ENCODE results near the gene CAPZB. TPM values are rescaled to one million over a fixed set of nuclear protein-coding genes. Genes with fewer than 3 reads are reported as not detected.

Gene CAPZB
- total and polyA plus RNA-seq, 2 experiments from 2014 or later = 86.2 to 278 TPM

DNA sequence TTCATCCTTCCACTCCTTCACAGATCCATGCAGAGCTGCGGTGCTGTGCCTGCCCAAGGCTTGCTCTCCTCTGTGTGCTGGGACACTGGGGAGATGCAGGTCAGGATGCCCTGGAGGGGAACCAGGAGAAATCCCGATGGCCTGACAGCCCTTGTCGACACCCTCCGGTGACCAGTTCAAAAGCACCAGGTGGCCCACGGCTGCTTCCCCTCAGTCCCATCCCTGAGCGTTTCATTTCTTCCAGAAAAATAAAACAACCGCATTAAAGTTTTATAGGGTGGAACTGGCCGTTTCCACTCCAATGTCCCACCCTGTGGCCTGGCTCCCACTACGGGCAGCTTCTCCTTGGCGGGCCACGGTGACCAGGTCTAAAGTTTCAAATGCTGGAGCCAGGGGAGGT, 124.9 kb downstream of the CAPZB start:
- Histone ChIP-seq H3K27ac (no peak overlapping the region), H3K27me3 (no peaks in the 10 kb centered on the region), H3K36me3 (peaks cover 18% of the 10 kb centered on the region), H3K9me3 (ENCODE audit: low read depth) (no peaks in the 10 kb centered on the region), H3K4me1 (ENCODE audit: low read depth) (no peaks in the 10 kb centered on the region), H3K4me3 (no peak overlapping the region)
- no peak for TF ChIP-seq CTCF (IDR thresholded peaks at IDR 0.05; ENCODE audit: low read depth, low read length)
- DNase-seq (ENCODE audit: low read depth in 1 of 2, low spot score in 1 of 2) = peak in 1 of 2 donors; percentile 42

DNA sequence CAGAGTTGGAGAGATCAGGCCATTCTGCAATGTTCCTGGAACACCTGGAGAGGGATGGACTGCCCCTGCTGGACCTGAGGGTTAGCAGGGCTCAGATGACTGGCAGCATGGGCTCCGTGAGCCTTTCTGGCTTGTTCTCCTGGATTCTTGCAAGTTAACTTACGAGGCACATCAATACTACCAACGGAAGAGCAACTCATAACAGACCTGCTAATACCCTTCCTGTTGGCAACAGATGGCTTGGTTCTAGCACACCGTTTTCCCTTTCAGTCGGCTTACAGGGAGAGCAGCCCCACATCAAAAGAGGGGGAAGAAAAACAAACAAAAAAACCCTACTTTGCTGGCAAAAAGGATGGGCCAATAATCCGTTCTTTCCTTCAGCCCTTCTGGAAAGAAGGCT, 125.3 kb downstream of the CAPZB start:
- peaks cover 18% of the 10 kb centered on the region for H3K36me3 ChIP-seq
- no peaks in the 10 kb centered on the region for H3K9me3 ChIP-seq (ENCODE audit: low read depth)
- DNase-seq (ENCODE audit: low read depth in 1 of 2, low spot score in 1 of 2) = no peak
- H3K27ac ChIP-seq = no peak overlapping the region
- H3K4me3 ChIP-seq = no peak overlapping the region
- no peaks in the 10 kb centered on the region for H3K4me1 ChIP-seq (ENCODE audit: low read depth)
- TF ChIP-seq CTCF (IDR thresholded peaks at IDR 0.05; ENCODE audit: low read depth, low read length) = no peak
- no peaks in the 10 kb centered on the region for H3K27me3 ChIP-seq

DNA sequence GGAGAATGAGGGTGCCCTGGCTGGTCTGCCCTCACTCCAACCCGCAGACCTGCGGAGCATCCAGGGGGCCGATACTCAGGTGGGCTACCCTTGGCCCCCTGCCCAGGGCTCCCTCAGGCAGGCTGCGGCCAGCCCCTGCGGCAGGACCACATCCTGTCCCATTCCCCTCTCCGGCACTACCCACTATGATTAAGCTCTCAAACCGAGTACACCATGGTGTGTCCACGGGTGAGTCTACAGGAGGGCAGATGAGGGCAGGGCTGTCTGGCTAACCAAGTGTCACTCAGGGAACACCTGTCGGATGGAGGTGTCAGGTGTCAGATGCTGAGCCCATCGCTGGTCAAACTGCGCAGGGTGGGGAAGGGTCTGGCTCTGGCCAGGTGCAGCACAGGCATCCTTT, 126.0 kb downstream of the CAPZB start:
- H3K9me3 ChIP-seq (ENCODE audit: low read depth) = no peaks in the 10 kb centered on the region
- TF ChIP-seq CTCF (IDR thresholded peaks at IDR 0.05; ENCODE audit: low read depth, low read length) = no peak
- peaks cover 23% of the 10 kb centered on the region for H3K36me3 ChIP-seq
- H3K27ac ChIP-seq = no peak overlapping the region
- H3K4me1 ChIP-seq (ENCODE audit: low read depth) = no peaks in the 10 kb centered on the region
- H3K27me3 ChIP-seq = no peaks in the 10 kb centered on the region
- H3K4me3 ChIP-seq = no peak overlapping the region
- DNase-seq (ENCODE audit: low read depth in 1 of 2, low spot score in 1 of 2) = no peak

DNA sequence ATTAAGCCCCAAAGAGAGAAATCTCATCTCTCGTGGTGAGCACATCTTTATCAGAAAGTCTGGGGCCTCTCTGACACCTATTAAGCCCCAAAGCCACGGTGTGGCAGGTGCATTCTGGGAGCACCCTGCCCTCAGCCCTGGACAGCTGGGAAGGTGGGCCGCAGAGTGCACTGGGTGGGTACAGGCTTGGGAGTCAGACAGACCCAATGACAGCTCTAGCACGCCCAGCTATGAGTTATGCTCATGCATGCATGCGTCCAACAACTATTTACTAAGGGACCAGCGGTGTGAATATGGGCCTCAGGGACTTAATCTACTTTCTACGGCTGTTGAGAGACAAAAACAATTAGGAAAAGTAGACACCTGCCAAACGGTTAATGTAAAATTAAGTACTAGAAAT, 126.6 kb downstream of the CAPZB start:
- H3K4me1 ChIP-seq (ENCODE audit: low read depth) = no peaks in the 10 kb centered on the region
- H3K9me3 ChIP-seq (ENCODE audit: low read depth) = no peaks in the 10 kb centered on the region
- DNase-seq (ENCODE audit: low read depth in 1 of 2, low spot score in 1 of 2) = no peak
- no peak for TF ChIP-seq CTCF (IDR thresholded peaks at IDR 0.05; ENCODE audit: low read depth, low read length)
- H3K36me3 ChIP-seq = peaks cover 29% of the 10 kb centered on the region
- H3K4me3 ChIP-seq = no peak overlapping the region
- H3K27me3 ChIP-seq = no peaks in the 10 kb centered on the region
- no peak overlapping the region for H3K27ac ChIP-seq

- no peaks in the 10 kb centered on the region for H3K4me1 ChIP-seq (ENCODE audit: low read depth)
- no peaks in the 10 kb centered on the region for H3K27me3 ChIP-seq
- no peak for DNase-seq (ENCODE audit: low read depth in 1 of 2, low spot score in 1 of 2)
- H3K9me3 ChIP-seq (ENCODE audit: low read depth) = no peaks in the 10 kb centered on the region
- no peak for TF ChIP-seq CTCF (IDR thresholded peaks at IDR 0.05; ENCODE audit: low read depth, low read length)
- no peak overlapping the region for H3K27ac ChIP-seq
- H3K36me3 ChIP-seq = peaks cover 35% of the 10 kb centered on the region
- H3K4me3 ChIP-seq = no peak overlapping the region
Observed at GRCh38 chr1:19357299-19357986, 127.9 kb downstream of the CAPZB start.
